Measurements from ENCODE around the gene ZNF668.

ZNF668 gene

DNA sequence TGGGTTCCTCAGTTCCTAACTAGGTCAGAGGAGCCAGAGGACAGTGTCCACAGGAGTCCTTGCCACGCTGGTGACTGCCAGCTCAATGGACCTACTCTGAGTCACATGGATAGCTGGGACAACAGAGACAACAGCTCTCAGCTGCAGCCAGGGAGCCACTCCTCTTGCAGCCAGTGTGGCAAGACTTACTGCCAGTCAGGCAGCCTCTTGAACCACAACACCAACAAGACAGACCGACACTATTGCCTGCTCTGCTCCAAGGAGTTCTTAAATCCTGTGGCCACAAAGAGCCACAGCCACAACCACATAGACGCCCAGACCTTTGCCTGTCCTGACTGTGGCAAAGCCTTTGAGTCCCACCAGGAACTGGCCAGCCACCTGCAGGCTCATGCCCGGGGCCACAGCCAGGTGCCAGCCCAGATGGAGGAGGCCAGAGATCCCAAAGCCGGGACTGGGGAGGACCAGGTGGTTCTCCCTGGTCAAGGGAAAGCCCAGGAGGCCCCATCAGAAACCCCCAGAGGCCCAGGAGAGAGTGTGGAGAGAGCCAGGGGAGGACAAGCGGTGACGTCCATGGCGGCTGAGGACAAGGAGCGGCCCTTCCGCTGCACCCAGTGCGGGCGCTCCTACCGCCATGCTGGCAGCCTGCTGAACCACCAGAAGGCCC lies 6.8 kb upstream of the ZNF668 start:
- DNase-seq = no peak

DNA sequence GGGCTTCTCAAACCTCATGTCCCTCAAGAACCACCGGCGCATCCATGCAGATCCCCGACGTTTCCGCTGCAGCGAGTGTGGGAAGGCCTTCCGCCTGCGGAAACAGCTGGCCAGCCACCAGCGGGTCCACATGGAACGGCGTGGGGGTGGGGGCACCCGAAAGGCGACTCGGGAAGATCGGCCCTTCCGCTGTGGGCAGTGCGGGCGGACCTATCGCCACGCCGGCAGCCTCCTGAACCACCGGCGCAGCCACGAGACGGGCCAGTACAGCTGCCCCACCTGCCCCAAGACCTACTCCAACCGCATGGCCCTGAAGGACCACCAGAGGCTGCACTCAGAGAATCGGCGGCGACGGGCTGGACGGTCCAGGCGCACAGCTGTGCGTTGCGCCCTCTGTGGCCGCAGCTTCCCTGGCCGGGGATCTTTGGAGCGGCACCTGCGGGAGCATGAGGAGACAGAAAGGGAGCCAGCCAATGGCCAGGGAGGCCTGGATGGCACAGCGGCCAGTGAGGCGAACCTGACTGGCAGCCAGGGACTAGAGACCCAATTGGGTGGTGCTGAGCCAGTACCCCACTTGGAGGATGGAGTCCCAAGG lies 6.1 kb upstream of the ZNF668 start:
- DNase-seq = no peak

DNA sequence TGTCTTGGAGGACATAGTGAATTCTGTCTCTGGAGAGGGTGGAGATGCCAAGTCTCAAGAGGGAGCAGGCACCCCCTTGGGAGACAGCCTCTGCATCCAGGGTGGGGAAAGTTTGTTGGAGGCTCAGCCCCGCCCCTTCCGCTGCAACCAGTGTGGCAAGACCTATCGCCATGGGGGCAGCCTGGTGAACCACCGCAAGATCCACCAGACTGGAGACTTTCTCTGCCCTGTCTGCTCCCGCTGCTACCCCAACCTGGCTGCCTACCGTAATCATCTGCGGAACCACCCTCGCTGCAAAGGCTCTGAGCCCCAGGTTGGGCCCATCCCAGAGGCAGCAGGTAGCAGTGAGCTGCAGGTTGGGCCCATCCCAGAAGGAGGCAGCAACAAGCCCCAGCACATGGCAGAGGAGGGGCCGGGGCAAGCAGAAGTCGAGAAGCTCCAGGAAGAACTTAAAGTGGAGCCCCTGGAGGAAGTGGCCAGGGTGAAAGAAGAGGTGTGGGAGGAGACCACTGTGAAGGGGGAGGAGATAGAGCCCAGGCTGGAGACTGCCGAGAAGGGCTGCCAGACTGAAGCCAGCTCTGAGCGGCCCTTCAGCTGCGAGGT lies 5.4 kb upstream of the ZNF668 start:
- peak in 1 of 2 donors; percentile 34 for DNase-seq

- no peak for DNase-seq
These were observed 4.7 kb upstream of the ZNF668 start for GRCh38 chr16:31078597-31079341.

DNA sequence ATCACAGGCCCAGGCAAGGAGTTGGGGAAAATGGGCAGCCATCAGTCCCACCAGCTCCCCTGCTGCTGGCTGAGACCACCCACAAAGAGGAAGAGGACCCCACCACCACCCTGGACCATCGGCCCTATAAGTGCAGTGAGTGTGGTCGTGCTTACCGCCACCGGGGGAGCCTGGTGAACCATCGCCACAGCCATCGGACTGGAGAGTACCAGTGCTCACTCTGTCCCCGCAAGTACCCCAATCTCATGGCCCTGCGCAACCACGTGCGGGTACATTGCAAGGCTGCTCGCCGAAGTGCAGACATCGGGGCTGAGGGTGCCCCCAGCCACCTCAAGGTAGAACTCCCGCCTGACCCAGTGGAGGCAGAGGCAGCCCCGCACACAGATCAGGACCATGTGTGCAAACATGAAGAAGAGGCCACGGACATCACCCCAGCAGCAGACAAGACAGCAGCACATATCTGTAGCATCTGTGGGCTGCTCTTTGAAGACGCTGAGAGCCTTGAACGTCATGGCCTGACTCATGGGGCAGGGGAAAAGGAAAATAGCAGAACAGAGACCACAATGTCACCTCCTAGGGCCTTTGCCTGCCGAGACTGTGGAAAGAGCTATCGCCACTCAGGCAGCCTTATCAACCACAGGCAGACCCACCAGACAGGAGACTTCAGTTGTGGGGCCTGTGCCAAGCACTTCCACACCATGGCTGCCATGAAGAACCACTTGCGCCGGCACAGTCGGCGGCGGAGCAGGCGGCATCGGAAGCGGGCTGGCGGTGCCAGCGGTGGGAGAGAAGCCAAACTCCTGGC lies 3.8 kb upstream of the ZNF668 start:
- DNase-seq = no peak

DNA sequence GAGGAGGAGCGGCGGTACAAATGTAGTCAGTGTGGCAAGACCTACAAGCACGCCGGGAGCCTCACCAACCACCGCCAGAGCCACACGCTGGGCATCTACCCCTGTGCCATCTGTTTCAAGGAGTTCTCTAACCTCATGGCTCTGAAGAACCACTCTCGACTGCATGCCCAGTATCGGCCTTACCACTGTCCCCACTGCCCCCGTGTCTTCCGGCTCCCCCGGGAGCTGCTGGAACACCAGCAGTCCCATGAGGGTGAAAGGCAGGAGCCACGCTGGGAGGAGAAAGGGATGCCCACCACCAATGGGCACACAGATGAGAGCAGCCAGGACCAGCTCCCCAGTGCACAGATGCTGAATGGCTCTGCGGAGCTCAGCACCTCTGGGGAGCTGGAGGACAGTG lies 3.0 kb upstream of the ZNF668 start:
- DNase-seq = no peak

DNA sequence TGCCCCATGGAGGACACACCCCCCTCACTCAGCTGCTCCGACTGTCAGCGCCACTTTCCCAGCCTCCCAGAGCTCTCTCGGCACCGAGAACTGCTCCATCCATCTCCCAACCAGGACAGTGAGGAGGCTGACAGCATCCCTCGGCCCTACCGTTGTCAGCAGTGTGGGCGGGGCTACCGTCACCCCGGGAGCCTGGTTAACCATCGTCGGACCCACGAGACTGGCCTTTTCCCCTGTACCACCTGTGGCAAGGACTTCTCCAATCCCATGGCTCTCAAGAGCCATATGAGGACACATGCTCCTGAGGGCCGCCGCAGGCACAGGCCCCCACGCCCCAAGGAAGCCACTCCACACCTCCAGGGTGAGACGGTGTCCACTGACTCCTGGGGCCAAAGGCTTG lies 2.3 kb upstream of the ZNF668 start:
- no peak for DNase-seq

DNA sequence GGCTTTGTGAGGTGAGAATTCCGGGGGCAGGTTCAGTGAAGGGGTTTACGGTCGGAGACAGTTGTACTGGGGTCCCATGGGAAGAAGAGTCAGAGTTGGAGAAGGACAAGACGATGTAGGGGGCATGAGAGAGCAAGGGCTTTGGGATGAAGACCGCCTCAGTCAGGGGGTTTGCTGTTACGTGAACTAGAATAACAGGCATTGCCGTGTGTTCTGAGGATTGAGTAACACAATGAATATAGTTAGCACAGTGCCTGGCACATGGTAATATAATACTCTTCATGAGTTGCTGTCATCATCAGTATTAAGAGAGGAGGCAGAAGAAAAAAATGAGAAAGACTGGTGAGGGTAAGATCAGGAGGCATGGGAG lies 759 bp upstream of the ZNF668 start:
- no peak for DNase-seq

DNA sequence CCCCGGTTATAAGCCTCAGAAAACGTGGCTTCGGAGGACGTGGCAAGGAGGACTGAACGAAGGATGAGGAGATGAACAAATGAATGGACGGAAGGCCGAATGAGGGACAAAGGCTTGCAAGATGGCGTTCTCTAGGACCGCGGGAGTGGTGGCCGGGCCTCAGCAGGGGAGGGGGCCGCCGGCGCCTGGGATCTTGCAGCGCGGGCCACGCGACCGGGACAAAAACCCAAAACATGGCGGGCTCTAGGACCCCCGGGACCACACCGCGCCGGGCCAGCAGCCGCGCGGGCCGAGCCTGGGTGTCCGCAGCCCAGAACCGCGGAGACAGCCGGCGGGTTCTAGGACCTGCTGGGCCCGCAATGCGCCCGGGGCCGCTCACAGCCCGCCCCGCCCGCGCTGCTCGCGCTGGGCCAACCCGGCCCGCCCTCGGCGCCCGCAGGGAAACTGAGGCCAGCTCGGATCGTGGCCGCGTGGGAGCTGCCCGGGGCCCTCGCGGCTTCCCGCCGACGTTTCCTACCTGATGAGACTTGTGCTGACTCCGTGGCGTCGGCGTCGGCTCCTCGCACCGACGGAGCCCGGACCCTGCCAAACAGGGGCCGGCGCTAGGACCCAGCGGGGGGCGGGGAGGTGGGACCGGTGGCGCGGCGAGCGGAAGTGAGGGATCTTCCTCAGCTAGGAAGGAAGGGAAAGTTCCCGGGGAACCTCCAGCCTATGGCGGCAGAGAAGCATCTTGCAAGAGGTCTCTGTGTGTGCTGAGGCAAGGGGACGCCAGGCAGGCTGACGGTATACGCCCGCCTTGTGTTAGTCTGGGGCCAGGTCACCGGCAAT lies 684 bp downstream of the ZNF668 start:
- peak; percentile 91 to 92 for DNase-seq

DNA sequence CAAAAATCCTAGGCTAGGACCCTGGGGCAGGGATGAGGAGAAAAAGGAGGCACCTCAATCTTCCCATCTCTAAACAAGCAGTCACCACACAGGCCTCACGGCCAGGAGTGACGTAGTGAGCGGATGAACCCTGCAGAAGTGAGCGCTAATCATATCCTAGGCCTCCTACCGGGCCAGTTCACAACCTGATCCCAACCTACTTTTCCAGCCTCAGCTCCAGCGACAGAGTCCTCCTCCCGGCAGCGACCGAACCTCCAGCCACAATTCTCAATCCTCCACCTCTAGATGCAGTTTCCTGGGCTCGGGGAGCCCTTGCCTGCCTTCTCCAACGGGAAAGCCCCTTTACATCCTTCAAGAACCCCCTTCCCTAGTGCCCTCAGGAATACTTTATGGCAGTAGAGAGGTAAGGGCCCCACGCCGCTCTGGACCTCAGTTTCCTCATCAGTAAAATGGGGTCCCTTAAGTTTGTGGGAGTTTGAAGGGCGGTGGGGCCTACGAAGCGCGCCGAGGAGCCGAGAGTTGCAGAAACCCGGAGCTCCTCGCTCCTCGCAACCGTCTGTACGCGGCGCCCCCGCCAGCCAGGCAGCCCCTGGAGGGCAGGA lies 1.4 kb downstream of the ZNF668 start:
- peak; percentile 5 to 20 for DNase-seq

GRCh38 chr16:31071861-31072260 lies 2.2 kb downstream of the ZNF668 start:
- DNase-seq = peak; percentile 22

GRCh38 chr16:31067342-31067741 lies 6.7 kb downstream of the ZNF668 start:
- DNase-seq = no peak

- no peak for DNase-seq
These were observed 9.1 kb downstream of the ZNF668 start for GRCh38 chr16:31064882-31065461.

DNA sequence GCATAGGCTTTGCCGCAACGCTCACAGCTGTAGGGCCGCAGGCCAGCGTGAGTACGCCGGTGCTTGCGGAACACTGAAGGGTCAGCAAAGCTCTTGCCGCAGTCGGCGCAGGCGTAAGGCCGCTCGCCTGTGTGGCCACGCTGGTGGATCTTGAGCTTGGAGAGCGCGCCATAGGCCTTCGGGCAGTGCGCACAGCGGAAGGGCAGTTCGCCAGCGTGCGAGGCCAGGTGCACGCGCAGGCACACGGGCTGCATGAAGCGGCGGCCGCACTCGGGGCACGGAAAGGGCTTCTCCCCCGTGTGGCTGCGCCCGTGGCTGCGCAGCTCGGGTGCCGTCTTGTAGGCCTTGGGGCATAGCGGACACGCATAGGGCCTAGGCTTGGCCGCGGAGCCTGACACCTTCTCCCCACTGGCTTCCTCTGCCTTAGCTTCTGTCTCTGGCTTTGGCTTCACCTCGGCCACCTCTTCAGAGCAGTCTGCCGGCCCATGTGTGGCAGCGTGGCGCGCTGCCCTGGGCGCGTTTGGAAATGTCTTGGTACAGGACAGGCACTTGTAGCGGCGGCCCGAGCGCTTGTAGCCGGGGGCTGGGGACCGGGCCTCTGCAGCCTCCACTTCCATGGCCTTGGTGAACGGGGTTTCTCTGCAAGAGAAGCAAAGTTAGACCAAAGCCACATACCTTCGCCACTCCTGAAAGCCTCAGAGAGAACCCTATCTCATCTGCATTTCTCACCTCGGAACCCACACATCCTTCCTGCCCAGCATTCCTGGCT lies 10.0 kb downstream of the ZNF668 start:
- DNase-seq = no peak

- no peak for DNase-seq
These were observed 10.6 kb downstream of the ZNF668 start for GRCh38 chr16:31063495-31063842.

GRCh38 chr16:31061813-31062440 lies 12.1 kb downstream of the ZNF668 start:
- no peak for DNase-seq

- no peak for DNase-seq
These were observed 12.8 kb downstream of the ZNF668 start for GRCh38 chr16:31061126-31061812.

GRCh38 chr16:31055613-31056012 lies 18.4 kb downstream of the ZNF668 start:
- no peak for DNase-seq

DNA sequence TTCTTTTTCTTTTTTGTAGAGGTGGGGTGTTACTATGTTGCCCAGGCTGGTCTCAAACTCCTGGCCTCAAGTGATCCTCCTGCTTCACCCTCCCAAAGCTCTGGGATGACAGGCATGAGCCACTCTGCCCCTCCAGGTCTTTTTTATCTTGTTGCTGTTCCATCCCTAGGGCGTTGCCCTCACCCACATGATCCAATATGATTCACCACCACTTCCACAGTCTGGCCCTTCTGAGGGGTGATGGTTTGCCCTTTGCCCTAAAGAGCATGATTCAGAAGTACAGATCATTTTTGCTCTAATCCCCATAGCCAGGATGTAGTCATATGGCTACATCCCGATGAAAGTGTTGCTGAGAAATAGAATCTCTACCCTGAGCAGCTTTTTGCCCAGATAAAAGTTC lies 21.9 kb downstream of the ZNF668 start:
- DNase-seq = peak; percentile 85 to 91

Measured in inflammatory macrophage treated with lipopolysaccharide for 1 hour (primary cell).